Suprapubic skin (tissue), 3 donors: ENCODE measurements around the gene LRRC37A2.
"Not testable (repeated sequence)": the region's sequence is repeated elsewhere in the genome, so short reads cannot be mapped to it uniquely, and the experiment has no call there.

Source experiments
- POLR2A ChIP-seq, 2 donors: fragments of 450-650 bp; IDR thresholded peaks; one replicate each; pipeline ENCODE4 v1.6.1; 2017; ENCODE audit warnings: antibody characterized with exemption in 2 of 2, mild to moderate bottlenecking in 2 of 2, moderate library complexity in 2 of 2
- TF ChIP-seq, protein P1 (sequence below), 2 donors: fragments of 200-600 bp in 1 of 2; fragments of 450-650 bp in 1 of 2; sonication (generic) in 1 of 2; IDR thresholded peaks; one replicate each; pipeline ENCODE4 v1.5.1; 2016 to 2019; ENCODE audit warnings: antibody characterized with exemption in 2 of 2, mild to moderate bottlenecking in 1 of 2, moderate library complexity in 1 of 2

GRCh38 chr17:46603125-46603524 is 90.9 kb downstream of the LRRC37A2 start:
- not testable (repeated sequence) for TF ChIP-seq POLR2A (IDR thresholded peaks at IDR 0.05)
- TF ChIP-seq, protein P1, sequence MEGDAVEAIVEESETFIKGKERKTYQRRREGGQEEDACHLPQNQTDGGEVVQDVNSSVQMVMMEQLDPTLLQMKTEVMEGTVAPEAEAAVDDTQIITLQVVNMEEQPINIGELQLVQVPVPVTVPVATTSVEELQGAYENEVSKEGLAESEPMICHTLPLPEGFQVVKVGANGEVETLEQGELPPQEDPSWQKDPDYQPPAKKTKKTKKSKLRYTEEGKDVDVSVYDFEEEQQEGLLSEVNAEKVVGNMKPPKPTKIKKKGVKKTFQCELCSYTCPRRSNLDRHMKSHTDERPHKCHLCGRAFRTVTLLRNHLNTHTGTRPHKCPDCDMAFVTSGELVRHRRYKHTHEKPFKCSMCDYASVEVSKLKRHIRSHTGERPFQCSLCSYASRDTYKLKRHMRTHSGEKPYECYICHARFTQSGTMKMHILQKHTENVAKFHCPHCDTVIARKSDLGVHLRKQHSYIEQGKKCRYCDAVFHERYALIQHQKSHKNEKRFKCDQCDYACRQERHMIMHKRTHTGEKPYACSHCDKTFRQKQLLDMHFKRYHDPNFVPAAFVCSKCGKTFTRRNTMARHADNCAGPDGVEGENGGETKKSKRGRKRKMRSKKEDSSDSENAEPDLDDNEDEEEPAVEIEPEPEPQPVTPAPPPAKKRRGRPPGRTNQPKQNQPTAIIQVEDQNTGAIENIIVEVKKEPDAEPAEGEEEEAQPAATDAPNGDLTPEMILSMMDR (IDR thresholded peaks at IDR 0.05) = not testable (repeated sequence)
